Thyroid gland (tissue), 4 donors: ENCODE data around the gene BCAS2. TPM values are rescaled to one million over a fixed set of nuclear protein-coding genes. Genes with fewer than 3 reads are reported as not detected.

Experiments used
- DNase-seq, 2 donors: peaks; one replicate each; pipeline ENCODE4 v3.0.0-alpha.2; 2019
- H3K27ac ChIP-seq, 3 donors: fragments of 200-600 bp; sonication (generic); 1 replicate in 2 of 3; 2 replicates in 1 of 3; pipeline ENCODE4 v1.5.1; 2016 to 2019; ENCODE audit warnings: mild to moderate bottlenecking in 1 of 3, moderate library complexity in 1 of 3
- H3K27me3 ChIP-seq: fragments of 200-600 bp; sonication (generic); one replicate; pipeline ENCODE4 v1.5.1; 2019
- H3K36me3 ChIP-seq, 2 donors: fragments of 200-600 bp; sonication (generic); one replicate each; pipeline ENCODE4 v1.5.1; 2016 to 2019
- H3K4me1 ChIP-seq, 2 donors: fragments of 200-600 bp; sonication (generic); one replicate each; pipeline ENCODE4 v1.5.1; 2017 to 2019
- H3K4me3 ChIP-seq, 3 donors: fragments of 200-600 bp; sonication (generic); replicated peaks in 1 of 3; 1 replicate in 2 of 3; 2 replicates in 1 of 3; pipeline ENCODE4 v1.5.1; 2016; ENCODE audit warnings: mild to moderate bottlenecking in 1 of 3
- H3K9me3 ChIP-seq: fragments of 200-600 bp; sonication (generic); one replicate; pipeline ENCODE4 v1.5.1; 2017
- POLR2A ChIP-seq, 2 donors: fragments of 450-650 bp; IDR thresholded peaks; one replicate each; pipeline ENCODE4 v1.6.1; 2017; ENCODE audit warnings: antibody characterized with exemption in 2 of 2, mild to moderate bottlenecking in 2 of 2, moderate library complexity in 1 of 2
- WGBS, 2 donors: methylation state at CpG; one replicate each; pipeline ENCODE4 v1.1.5; 2017; 5-methylcytosine and 5-hydroxymethylcytosine counted together
- intact Hi-C: fragments of 100-400 bp; cut with DNase I; formaldehyde crosslinking; loops from one replicate; pipeline ENCODE4 v1.15.1; 2023
- total RNA-seq, 4 donors: library from RNA; depleted of rRNA; stranded (reverse); fragments of >200 nt; gene quantifications; one replicate each; pipeline ENCODE4 v1.2.3, GENCODE V29; 2016
- TF ChIP-seq, protein P1 (sequence below), 6 experiments: fragments of 200-600 bp in 3 of 6; fragments of 450-650 bp in 3 of 6; sonication (generic) in 3 of 6; IDR thresholded peaks; one replicate each; pipeline ENCODE4 v1.5.1; 2016 to 2019; ENCODE audit warnings: antibody characterized with exemption in 6 of 6, mild to moderate bottlenecking in 2 of 6, inconsistent platforms in 1 of 6, moderate library complexity in 1 of 6

The BCAS2 gene
- total RNA-seq, 4 donors from 2014 or later = 30.8 to 52.5 (median 46.9) TPM

DNA sequence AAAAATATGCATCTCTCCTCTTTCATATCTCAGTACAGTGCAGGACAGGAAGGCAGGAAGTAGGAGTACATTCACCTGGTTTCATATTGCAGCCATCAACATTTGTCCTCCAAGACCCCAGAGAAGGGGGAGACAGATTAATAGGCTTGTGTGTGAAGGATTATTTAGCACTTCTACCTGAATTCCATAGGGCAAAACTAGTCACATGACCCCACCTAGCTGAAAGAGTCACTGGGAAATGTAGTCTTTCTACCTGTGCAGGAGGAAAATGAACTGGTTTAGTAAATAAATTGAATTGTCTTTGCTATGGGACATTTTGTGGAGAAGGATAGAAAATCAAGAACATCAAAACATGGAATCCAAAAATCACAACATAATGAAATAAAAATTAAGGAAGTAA lies 56.5 kb downstream of the BCAS2 start:
- Histone ChIP-seq H3K36me3 (no peaks in the 10 kb centered on the region), H3K4me1 (no peaks in the 10 kb centered on the region), H3K27me3 (no peaks in the 10 kb centered on the region), H3K9me3 (no peaks in the 10 kb centered on the region), H3K27ac (no peak overlapping the region), H3K4me3 (no peak overlapping the region)
- no peak for DNase-seq
- TF ChIP-seq, protein P1, sequence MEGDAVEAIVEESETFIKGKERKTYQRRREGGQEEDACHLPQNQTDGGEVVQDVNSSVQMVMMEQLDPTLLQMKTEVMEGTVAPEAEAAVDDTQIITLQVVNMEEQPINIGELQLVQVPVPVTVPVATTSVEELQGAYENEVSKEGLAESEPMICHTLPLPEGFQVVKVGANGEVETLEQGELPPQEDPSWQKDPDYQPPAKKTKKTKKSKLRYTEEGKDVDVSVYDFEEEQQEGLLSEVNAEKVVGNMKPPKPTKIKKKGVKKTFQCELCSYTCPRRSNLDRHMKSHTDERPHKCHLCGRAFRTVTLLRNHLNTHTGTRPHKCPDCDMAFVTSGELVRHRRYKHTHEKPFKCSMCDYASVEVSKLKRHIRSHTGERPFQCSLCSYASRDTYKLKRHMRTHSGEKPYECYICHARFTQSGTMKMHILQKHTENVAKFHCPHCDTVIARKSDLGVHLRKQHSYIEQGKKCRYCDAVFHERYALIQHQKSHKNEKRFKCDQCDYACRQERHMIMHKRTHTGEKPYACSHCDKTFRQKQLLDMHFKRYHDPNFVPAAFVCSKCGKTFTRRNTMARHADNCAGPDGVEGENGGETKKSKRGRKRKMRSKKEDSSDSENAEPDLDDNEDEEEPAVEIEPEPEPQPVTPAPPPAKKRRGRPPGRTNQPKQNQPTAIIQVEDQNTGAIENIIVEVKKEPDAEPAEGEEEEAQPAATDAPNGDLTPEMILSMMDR (IDR thresholded peaks at IDR 0.05) = no peak
- TF ChIP-seq POLR2A (IDR thresholded peaks at IDR 0.05) = no peak
- intact Hi-C loops = no loop called here

- WGBS, 2 donors = 66 to 87% methylated on average over 2 of the region's 2 CpGs
- no peak for TF ChIP-seq POLR2A (IDR thresholded peaks at IDR 0.05)
- TF ChIP-seq, protein P1 (IDR thresholded peaks at IDR 0.05) = no peak
- DNase-seq = no peak
- Histone ChIP-seq H3K9me3 (no peaks in the 10 kb centered on the region), H3K4me1 (no peaks in the 10 kb centered on the region), H3K36me3 (no peaks in the 10 kb centered on the region), H3K27ac (no peak overlapping the region), H3K27me3 (no peaks in the 10 kb centered on the region), H3K4me3 (no peak overlapping the region)
- intact Hi-C loops = no loop called here
These were observed 59.2 kb downstream of the BCAS2 start for GRCh38 chr1:114522264-114522575.

GRCh38 chr1:114521396-114522263 lies 59.8 kb downstream of the BCAS2 start:
- no peaks in the 10 kb centered on the region for H3K36me3 ChIP-seq
- intact Hi-C loops = no loop called here
- H3K27ac ChIP-seq = no peak overlapping the region
- H3K4me1 ChIP-seq = no peaks in the 10 kb centered on the region
- H3K27me3 ChIP-seq = no peaks in the 10 kb centered on the region
- H3K9me3 ChIP-seq = no peaks in the 10 kb centered on the region
- WGBS, 2 donors = 84 to 86% methylated on average over 8 of the region's 8 CpGs
- no peak overlapping the region for H3K4me3 ChIP-seq
- TF ChIP-seq, protein P1 (IDR thresholded peaks at IDR 0.05) = no peak
- TF ChIP-seq POLR2A (IDR thresholded peaks at IDR 0.05) = no peak
- DNase-seq = no peak

Other genes starting within 250 kb of the BCAS2 start
- 100 to 1,000 TPM in 1 of 4 donors, 10 to 100 TPM in 3; 53.9 to 112 (median 58.0) TPM for gene TRIM33, start 70.4 kb downstream of the BCAS2 start, total RNA-seq
- gene DENND2C, start 88.4 kb upstream of the BCAS2 start, total RNA-seq = 1 to 10 TPM; 2.6 to 3.9 (median 3.8) TPM
- gene AMPD1, start 113.9 kb upstream of the BCAS2 start, total RNA-seq = not detected
- 10 to 100 TPM; 27.6 to 39.0 (median 31.0) TPM for gene NRAS, start 135.2 kb upstream of the BCAS2 start, total RNA-seq
- gene CSDE1, start 176.4 kb upstream of the BCAS2 start, total RNA-seq = 1,000 to 10,000 TPM in 1 of 4 donors, 100 to 1,000 TPM in 3; 548 to 1,437 (median 734) TPM
- gene SIKE1, start 199.1 kb upstream of the BCAS2 start, total RNA-seq = 10 to 100 TPM; 24.2 to 41.8 (median 37.4) TPM